ENCODE data around the gene RELN. TPM values are rescaled to one million over a fixed set of nuclear protein-coding genes. Genes with fewer than 3 reads are reported as not detected.

Gene RELN
- polyA plus RNA-seq, 1 donor (not counting 4 experiments of a cell fraction or from before 2014, with no cell fraction given) = not detected

DNA sequence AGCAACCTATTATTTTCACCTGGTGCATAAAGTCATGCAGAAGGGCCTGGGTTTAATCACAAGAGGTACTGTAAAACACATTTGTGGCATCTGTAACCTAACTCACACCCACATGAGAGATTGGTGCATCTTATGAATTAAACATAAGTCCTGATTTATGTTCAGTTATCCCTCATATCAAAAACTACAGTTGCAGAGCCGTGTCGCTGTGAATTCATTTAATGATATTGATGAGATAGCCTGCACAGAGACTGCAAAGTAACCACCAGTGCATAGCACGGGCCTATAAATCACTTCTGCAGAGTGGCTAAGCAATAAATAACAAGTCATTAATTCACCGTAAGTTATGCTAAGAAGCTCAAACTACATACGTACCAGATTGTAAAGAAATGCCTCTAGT lies 178.2 kb downstream of the RELN start:
- H3K9me1 ChIP-seq (ENCODE audit: control insufficient read depth, extremely low read depth, insufficient read depth, low read length) = no peaks in the 10 kb centered on the region
- H3K4me2 ChIP-seq (ENCODE audit: control insufficient read depth, extremely low read depth, insufficient read depth, low read depth, low read length) = no peak overlapping the region
- no peak for FAIRE-seq
- no peaks in the 10 kb centered on the region for H3K27me3 ChIP-seq (ENCODE audit: control insufficient read depth, extremely low read depth, insufficient read depth, low read length)
- TF ChIP-seq, protein P1, sequence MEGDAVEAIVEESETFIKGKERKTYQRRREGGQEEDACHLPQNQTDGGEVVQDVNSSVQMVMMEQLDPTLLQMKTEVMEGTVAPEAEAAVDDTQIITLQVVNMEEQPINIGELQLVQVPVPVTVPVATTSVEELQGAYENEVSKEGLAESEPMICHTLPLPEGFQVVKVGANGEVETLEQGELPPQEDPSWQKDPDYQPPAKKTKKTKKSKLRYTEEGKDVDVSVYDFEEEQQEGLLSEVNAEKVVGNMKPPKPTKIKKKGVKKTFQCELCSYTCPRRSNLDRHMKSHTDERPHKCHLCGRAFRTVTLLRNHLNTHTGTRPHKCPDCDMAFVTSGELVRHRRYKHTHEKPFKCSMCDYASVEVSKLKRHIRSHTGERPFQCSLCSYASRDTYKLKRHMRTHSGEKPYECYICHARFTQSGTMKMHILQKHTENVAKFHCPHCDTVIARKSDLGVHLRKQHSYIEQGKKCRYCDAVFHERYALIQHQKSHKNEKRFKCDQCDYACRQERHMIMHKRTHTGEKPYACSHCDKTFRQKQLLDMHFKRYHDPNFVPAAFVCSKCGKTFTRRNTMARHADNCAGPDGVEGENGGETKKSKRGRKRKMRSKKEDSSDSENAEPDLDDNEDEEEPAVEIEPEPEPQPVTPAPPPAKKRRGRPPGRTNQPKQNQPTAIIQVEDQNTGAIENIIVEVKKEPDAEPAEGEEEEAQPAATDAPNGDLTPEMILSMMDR (optimal IDR thresholded peaks at IDR 0.05 in 1 of 3, IDR thresholded peaks at IDR 0.05 in 1 of 3, conservative IDR thresholded peaks at IDR 0.05 in 1 of 3; ENCODE audit: extremely low read depth in 1 of 3, insufficient read depth in 2 of 3, low read length in 3 of 3) = no peak
- no peak for TF ChIP-seq EZH2 (IDR thresholded peaks at IDR 0.05; ENCODE audit: low read length)
- H4K20me1 ChIP-seq (ENCODE audit: control insufficient read depth, extremely low read depth, insufficient read depth, low read length) = no peaks in the 10 kb centered on the region
- H3K79me2 ChIP-seq (ENCODE audit: control insufficient read depth, insufficient read depth, low read length) = no peaks in the 10 kb centered on the region
- H3K36me3 ChIP-seq (ENCODE audit: control insufficient read depth in 2 of 2, extremely low read depth in 1 of 2, insufficient read depth in 2 of 2, low read length in 2 of 2) = no peaks in the 10 kb centered on the region
- H3K9me3 ChIP-seq (ENCODE audit: control insufficient read depth, low read depth, low read length) = no peaks in the 10 kb centered on the region
- no peak overlapping the region for H3K9ac ChIP-seq (ENCODE audit: control insufficient read depth, extremely low read depth, insufficient read depth, low read length)
- dilution Hi-C loops (cut with MboI; ENCODE audit: extremely low pct_ligation_motif_present, low sequenced_read_pairs) = no loop called here
- no peak for DNase-seq (ENCODE audit: low read depth, low spot score)
- H3K27ac ChIP-seq (ENCODE audit: control insufficient read depth, insufficient read depth, low read length) = no peak overlapping the region
- H2AFZ ChIP-seq (ENCODE audit: control insufficient read depth, low read length) = no peak overlapping the region
- H3K4me1 ChIP-seq (ENCODE audit: control insufficient read depth, extremely low read depth, insufficient read depth, low read length) = no peaks in the 10 kb centered on the region
- H3K4me3 ChIP-seq (ENCODE audit: control insufficient read depth in 2 of 3, extremely low read depth in 1 of 3, insufficient read depth in 2 of 3, low read depth in 1 of 3, low read length in 3 of 3) = no peak overlapping the region

GRCh38 chr7:103810112-103810744 lies 179.2 kb downstream of the RELN start:
- Histone ChIP-seq H3K4me3 (ENCODE audit: control insufficient read depth in 2 of 3, extremely low read depth in 1 of 3, insufficient read depth in 2 of 3, low read depth in 1 of 3, low read length in 3 of 3) (no peak overlapping the region), H3K9me1 (ENCODE audit: control insufficient read depth, extremely low read depth, insufficient read depth, low read length) (no peaks in the 10 kb centered on the region), H3K4me1 (ENCODE audit: control insufficient read depth, extremely low read depth, insufficient read depth, low read length) (no peaks in the 10 kb centered on the region), H3K36me3 (ENCODE audit: control insufficient read depth in 2 of 2, extremely low read depth in 1 of 2, insufficient read depth in 2 of 2, low read length in 2 of 2) (no peaks in the 10 kb centered on the region), H4K20me1 (ENCODE audit: control insufficient read depth, extremely low read depth, insufficient read depth, low read length) (no peaks in the 10 kb centered on the region), H3K27ac (ENCODE audit: control insufficient read depth, insufficient read depth, low read length) (no peak overlapping the region), H3K27me3 (ENCODE audit: control insufficient read depth, extremely low read depth, insufficient read depth, low read length) (no peaks in the 10 kb centered on the region), H2AFZ (ENCODE audit: control insufficient read depth, low read length) (no peak overlapping the region), H3K4me2 (ENCODE audit: control insufficient read depth, extremely low read depth, insufficient read depth, low read depth, low read length) (no peak overlapping the region), H3K79me2 (ENCODE audit: control insufficient read depth, insufficient read depth, low read length) (no peaks in the 10 kb centered on the region), H3K9me3 (ENCODE audit: control insufficient read depth, low read depth, low read length) (no peaks in the 10 kb centered on the region), H3K9ac (ENCODE audit: control insufficient read depth, extremely low read depth, insufficient read depth, low read length) (no peak overlapping the region)
- dilution Hi-C loops (cut with MboI; ENCODE audit: extremely low pct_ligation_motif_present, low sequenced_read_pairs) = no loop called here
- TF ChIP-seq, protein P1 (optimal IDR thresholded peaks at IDR 0.05 in 1 of 3, IDR thresholded peaks at IDR 0.05 in 1 of 3, conservative IDR thresholded peaks at IDR 0.05 in 1 of 3; ENCODE audit: extremely low read depth in 1 of 3, insufficient read depth in 2 of 3, low read length in 3 of 3) = no peak
- TF ChIP-seq EZH2 (IDR thresholded peaks at IDR 0.05; ENCODE audit: low read length) = no peak
- DNase-seq (ENCODE audit: low read depth, low spot score) (no peak), FAIRE-seq (no peak)

Measured in keratinocyte (primary cell).